Skeletal muscle satellite cell (primary cell): ENCODE data around the gene FAH.

Experiments
- H3K27me3 ChIP-seq: 2 replicates; pipeline ENCODE4 v1.7.0; 2013; ENCODE audit warnings: low read length; ENCODE audit not compliant: control insufficient read depth, insufficient read depth
- H3K36me3 ChIP-seq: 2 replicates; pipeline ENCODE4 v1.7.0; 2013; ENCODE audit warnings: mild to moderate bottlenecking, control low read depth, low read length; ENCODE audit not compliant: insufficient read depth
- H3K4me1 ChIP-seq: 2 replicates; pipeline ENCODE4 v1.7.0; 2013; ENCODE audit warnings: low read length; ENCODE audit not compliant: control insufficient read depth, insufficient read depth
- H3K4me2 ChIP-seq: 2 replicates; pipeline ENCODE4 v1.7.0; 2013; ENCODE audit warnings: mild to moderate bottlenecking, low read length
- H3K4me3 ChIP-seq: 2 replicates; pipeline ENCODE4 v1.7.0; 2013; ENCODE audit warnings: low read length
- H3K9ac ChIP-seq: 2 replicates; pipeline ENCODE4 v1.7.0; 2013; ENCODE audit warnings: mild to moderate bottlenecking, low read depth, low read length, moderate library complexity
- H3K9me3 ChIP-seq: replicated peaks from 2 replicates; pipeline ENCODE4 v1.7.0; 2013; ENCODE audit warnings: mild to moderate bottlenecking, control low read depth, low read length

FAH gene

GRCh38 chr15:80202641-80203360 is 50.0 kb downstream of the FAH start:
- Histone ChIP-seq H3K36me3 (no peaks in the 10 kb centered on the region), H3K9ac (no peak overlapping the region), H3K4me3 (no peak overlapping the region), H3K4me1 (no peaks in the 10 kb centered on the region), H3K27me3 (peaks cover 48% of the 10 kb centered on the region), H3K4me2 (no peak overlapping the region), H3K9me3 (no peaks in the 10 kb centered on the region)

- H3K27me3 ChIP-seq: peaks cover 45% of the 10 kb centered on the region
- no peak overlapping the region for H3K9ac ChIP-seq
- H3K9me3 ChIP-seq: no peaks in the 10 kb centered on the region
- no peak overlapping the region for H3K4me2 ChIP-seq
- H3K36me3 ChIP-seq: no peaks in the 10 kb centered on the region
- H3K4me1 ChIP-seq: no peaks in the 10 kb centered on the region
- H3K4me3 ChIP-seq: no peak overlapping the region
Measured at GRCh38 chr15:80203361-80203885, 50.6 kb downstream of the FAH start.

- Histone ChIP-seq H3K4me1 (no peaks in the 10 kb centered on the region), H3K9me3 (no peaks in the 10 kb centered on the region), H3K9ac (no peak overlapping the region), H3K36me3 (no peaks in the 10 kb centered on the region), H3K4me3 (no peak overlapping the region), H3K4me2 (no peak overlapping the region), H3K27me3 (peaks cover 50% of the 10 kb centered on the region)
Measured at GRCh38 chr15:80204231-80204630, 51.4 kb downstream of the FAH start.

GRCh38 chr15:80207887-80208286 is 55.1 kb downstream of the FAH start:
- Histone ChIP-seq H3K9me3 (no peaks in the 10 kb centered on the region), H3K36me3 (no peaks in the 10 kb centered on the region), H3K27me3 (peaks cover 46% of the 10 kb centered on the region), H3K4me2 (no peak overlapping the region), H3K9ac (no peak overlapping the region), H3K4me1 (no peaks in the 10 kb centered on the region), H3K4me3 (no peak overlapping the region)

- Histone ChIP-seq H3K9ac (no peak overlapping the region), H3K4me3 (no peak overlapping the region), H3K4me1 (no peaks in the 10 kb centered on the region), H3K4me2 (no peak overlapping the region), H3K27me3 (peaks cover 42% of the 10 kb centered on the region), H3K36me3 (no peaks in the 10 kb centered on the region), H3K9me3 (no peaks in the 10 kb centered on the region)
Measured at GRCh38 chr15:80208758-80209734, 56.2 kb downstream of the FAH start.

GRCh38 chr15:80210611-80211573 is 58.1 kb downstream of the FAH start:
- H3K36me3 ChIP-seq: no peaks in the 10 kb centered on the region
- no peaks in the 10 kb centered on the region for H3K9me3 ChIP-seq
- H3K4me2 ChIP-seq: no peak overlapping the region
- H3K9ac ChIP-seq: no peak overlapping the region
- H3K4me1 ChIP-seq: no peaks in the 10 kb centered on the region
- no peak overlapping the region for H3K4me3 ChIP-seq
- peaks cover 33% of the 10 kb centered on the region for H3K27me3 ChIP-seq

- Histone ChIP-seq H3K9me3 (no peaks in the 10 kb centered on the region), H3K4me3 (no peak overlapping the region), H3K9ac (no peak overlapping the region), H3K4me2 (no peak overlapping the region), H3K27me3 (peaks cover 25% of the 10 kb centered on the region), H3K4me1 (no peaks in the 10 kb centered on the region), H3K36me3 (no peaks in the 10 kb centered on the region)
Measured at GRCh38 chr15:80211976-80212375, 59.2 kb downstream of the FAH start.

GRCh38 chr15:80214910-80215309 is 62.1 kb downstream of the FAH start:
- H3K36me3 ChIP-seq: no peaks in the 10 kb centered on the region
- no peak overlapping the region for H3K9ac ChIP-seq
- H3K4me2 ChIP-seq: no peak overlapping the region
- H3K4me3 ChIP-seq: no peak overlapping the region
- H3K27me3 ChIP-seq: peaks cover 6% of the 10 kb centered on the region
- no peaks in the 10 kb centered on the region for H3K4me1 ChIP-seq
- H3K9me3 ChIP-seq: no peaks in the 10 kb centered on the region

- Histone ChIP-seq H3K4me3 (no peak overlapping the region), H3K27me3 (no peaks in the 10 kb centered on the region), H3K9me3 (no peaks in the 10 kb centered on the region), H3K4me1 (no peaks in the 10 kb centered on the region), H3K9ac (no peak overlapping the region), H3K36me3 (no peaks in the 10 kb centered on the region), H3K4me2 (no peak overlapping the region)
Measured at GRCh38 chr15:80216141-80216540, 63.3 kb downstream of the FAH start.

- Histone ChIP-seq H3K36me3 (no peaks in the 10 kb centered on the region), H3K4me3 (no peak overlapping the region), H3K4me2 (no peak overlapping the region), H3K9me3 (no peaks in the 10 kb centered on the region), H3K27me3 (no peaks in the 10 kb centered on the region), H3K9ac (no peak overlapping the region), H3K4me1 (no peaks in the 10 kb centered on the region)
Measured at GRCh38 chr15:80216911-80217310, 64.1 kb downstream of the FAH start.
